Activated CD4-positive, alpha-beta T cell treated with anti-CD3 and anti-CD28 coated beads, Interleukin-2, amount 50 U/mL, for 16 hours (primary cell): ENCODE measurements around the gene C4BPA.

Experiments used
- DNase-seq: peaks from one replicate; pipeline ENCODE4 v3.0.0-alpha.2; 2020

Gene C4BPA

GRCh38 chr1:207128336-207128921 is 24.4 kb downstream of the C4BPA start:
- no peak for DNase-seq

- no peak for DNase-seq
Measured at GRCh38 chr1:207129053-207129452, 25.0 kb downstream of the C4BPA start.

- DNase-seq, result no peak
Measured at GRCh38 chr1:207130252-207131036, 26.4 kb downstream of the C4BPA start.

GRCh38 chr1:207131163-207131562 is 27.1 kb downstream of the C4BPA start:
- no peak for DNase-seq

GRCh38 chr1:207134581-207134980 is 30.5 kb downstream of the C4BPA start:
- no peak for DNase-seq

GRCh38 chr1:207139616-207140015 is 35.6 kb downstream of the C4BPA start:
- DNase-seq, result no peak

GRCh38 chr1:207140536-207140935 is 36.5 kb downstream of the C4BPA start:
- DNase-seq, result no peak

GRCh38 chr1:207145401-207146058 is 41.5 kb downstream of the C4BPA start:
- no peak for DNase-seq

- no peak for DNase-seq
Measured at GRCh38 chr1:207151920-207152319, 47.9 kb downstream of the C4BPA start.

GRCh38 chr1:207152792-207153468 is 48.9 kb downstream of the C4BPA start:
- DNase-seq, result no peak

- DNase-seq, result no peak
Measured at GRCh38 chr1:207155028-207155427, 51.0 kb downstream of the C4BPA start.

GRCh38 chr1:207156095-207156494 is 52.1 kb downstream of the C4BPA start:
- no peak for DNase-seq

- DNase-seq, result no peak
Measured at GRCh38 chr1:207156826-207157225, 52.8 kb downstream of the C4BPA start.

- DNase-seq, result no peak
Measured at GRCh38 chr1:207164086-207164485, 60.1 kb downstream of the C4BPA start.

GRCh38 chr1:207172321-207172720 is 68.3 kb downstream of the C4BPA start:
- no peak for DNase-seq

- no peak for DNase-seq
Measured at GRCh38 chr1:207172885-207173284, 68.9 kb downstream of the C4BPA start.

GRCh38 chr1:207173396-207173795 is 69.4 kb downstream of the C4BPA start:
- DNase-seq, result no peak

GRCh38 chr1:207174913-207175312 is 70.9 kb downstream of the C4BPA start:
- DNase-seq, result no peak

- no peak for DNase-seq
Measured at GRCh38 chr1:207179036-207179435, 75.0 kb downstream of the C4BPA start.

GRCh38 chr1:207181847-207182246 is 77.8 kb downstream of the C4BPA start:
- DNase-seq, result no peak

GRCh38 chr1:207186503-207186902 is 82.5 kb downstream of the C4BPA start:
- no peak for DNase-seq

GRCh38 chr1:207188901-207189300 is 84.9 kb downstream of the C4BPA start:
- DNase-seq, result no peak

- DNase-seq, result no peak
Measured at GRCh38 chr1:207191061-207191460, 87.0 kb downstream of the C4BPA start.

- no peak for DNase-seq
Measured at GRCh38 chr1:207191776-207192175, 87.7 kb downstream of the C4BPA start.
